WTC11 (cell line): Measurements from ENCODE around the gene PTPRU.

Experiments
- CREB1 ChIP-seq: sonication (generic); formaldehyde crosslinking; IDR thresholded peaks from 2 replicates; pipeline ENCODE4 v1.8.0; 2023; ENCODE audit warnings: mild to moderate bottlenecking, missing genetic modification reagents
- CREM ChIP-seq: sonication (generic); formaldehyde crosslinking; IDR thresholded peaks from 2 replicates; pipeline ENCODE4 v1.8.1; 2022; ENCODE audit warnings: mild to moderate bottlenecking, missing genetic modification reagents, moderate library complexity
- PRRX2 ChIP-seq: fragments of 250-450 bp; sonication (Bioruptor Pico); IDR thresholded peaks from 2 replicates; pipeline ENCODE4 v1.8.0; 2021; ENCODE audit warnings: mild to moderate bottlenecking
- SMAD3 ChIP-seq: sonication (generic); formaldehyde crosslinking; IDR thresholded peaks from 2 replicates; pipeline ENCODE4 v1.8.0; 2022; ENCODE audit warnings: missing genetic modification reagents, mild to moderate bottlenecking, borderline replicate concordance
- TEAD4 ChIP-seq: sonication (generic); formaldehyde crosslinking; IDR thresholded peaks from 2 replicates; pipeline ENCODE4 v1.8.0; 2022; ENCODE audit warnings: mild to moderate bottlenecking, missing genetic modification reagents
- TP53 ChIP-seq: sonication (generic); formaldehyde crosslinking; IDR thresholded peaks from 2 replicates; pipeline ENCODE4 v1.8.1; 2023; ENCODE audit warnings: mild to moderate bottlenecking, missing genetic modification reagents
- ZNF416 ChIP-seq: fragments of 250-450 bp; sonication (Bioruptor Pico); IDR thresholded peaks from 2 replicates; pipeline ENCODE4 v1.9.0; 2021; ENCODE audit warnings: mild to moderate bottlenecking, inconsistent platforms
- TF ChIP-seq, protein P1 (sequence below): sonication (generic); formaldehyde crosslinking; IDR thresholded peaks from 2 replicates; pipeline ENCODE4 v1.8.0; 2022; ENCODE audit warnings: mild to moderate bottlenecking, missing genetic modification reagents
- TF ChIP-seq, protein P2 (sequence below): fragments of 200-600 bp; IDR thresholded peaks from 2 replicates; pipeline ENCODE4 v1.8.0; 2022; ENCODE audit warnings: antibody characterized with exemption
- TF ChIP-seq, protein P3 (sequence below): sonication (generic); formaldehyde crosslinking; IDR thresholded peaks from 2 replicates; pipeline ENCODE4 v1.8.0; 2022; ENCODE audit warnings: mild to moderate bottlenecking, missing genetic modification reagents
- TF ChIP-seq, protein P4 (sequence below): sonication (generic); formaldehyde crosslinking; IDR thresholded peaks from 2 replicates; pipeline ENCODE4 v1.8.1; 2023; ENCODE audit warnings: mild to moderate bottlenecking, missing genetic modification reagents, moderate library complexity

DNA sequence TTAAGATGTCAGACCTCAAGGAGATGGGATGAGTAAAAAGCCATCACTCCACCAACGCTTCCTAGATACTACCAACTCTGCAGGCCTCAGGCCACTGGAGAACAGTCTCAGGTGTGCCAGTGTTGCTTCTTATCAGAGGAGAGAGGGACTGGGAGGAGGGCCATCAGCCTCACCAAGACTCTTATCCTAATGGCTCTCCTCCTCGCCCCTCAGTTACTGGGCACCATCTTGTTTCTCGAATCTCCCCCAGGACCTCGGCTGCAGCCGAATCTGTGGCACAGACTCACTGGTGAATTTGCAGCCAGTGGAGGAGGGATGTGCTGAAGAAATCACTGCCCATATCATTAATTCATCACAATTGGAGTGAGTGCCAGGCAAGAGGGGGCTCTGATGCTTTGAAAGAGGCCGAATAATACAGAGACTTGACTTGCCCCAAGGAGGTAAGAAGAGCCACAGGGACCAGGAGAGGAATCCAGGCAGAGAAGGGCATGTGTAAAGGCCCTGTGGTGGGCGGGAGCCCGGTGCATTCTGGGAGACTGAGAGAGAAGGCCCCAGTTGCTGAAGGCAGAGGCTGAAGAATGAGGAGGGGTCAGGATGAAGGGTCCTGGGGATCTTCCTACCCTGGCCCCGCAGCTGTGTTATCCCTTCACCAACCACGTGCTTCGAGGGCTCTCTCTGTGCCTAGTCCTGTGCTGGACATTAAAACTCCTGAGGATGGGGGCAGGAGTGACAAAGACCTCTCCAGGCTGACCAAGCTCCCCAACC, 129.8 kb downstream of the PTPRU start:
- TF ChIP-seq, protein P1, sequence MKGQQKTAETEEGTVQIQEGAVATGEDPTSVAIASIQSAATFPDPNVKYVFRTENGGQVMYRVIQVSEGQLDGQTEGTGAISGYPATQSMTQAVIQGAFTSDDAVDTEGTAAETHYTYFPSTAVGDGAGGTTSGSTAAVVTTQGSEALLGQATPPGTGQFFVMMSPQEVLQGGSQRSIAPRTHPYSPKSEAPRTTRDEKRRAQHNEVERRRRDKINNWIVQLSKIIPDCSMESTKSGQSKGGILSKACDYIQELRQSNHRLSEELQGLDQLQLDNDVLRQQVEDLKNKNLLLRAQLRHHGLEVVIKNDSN (CRISPR knock-in tag) = no peak
- TF ChIP-seq TEAD4 (CRISPR knock-in tag) (no peak), CREB1 (CRISPR knock-in tag) (no peak), TP53 (CRISPR knock-in tag) (no peak), PRRX2 (CRISPR knock-in tag) (no peak), ZNF416 (CRISPR knock-in tag) (no peak), SMAD3 (no peak), CREM (CRISPR knock-in tag) (no peak)
- TF ChIP-seq, protein P2, sequence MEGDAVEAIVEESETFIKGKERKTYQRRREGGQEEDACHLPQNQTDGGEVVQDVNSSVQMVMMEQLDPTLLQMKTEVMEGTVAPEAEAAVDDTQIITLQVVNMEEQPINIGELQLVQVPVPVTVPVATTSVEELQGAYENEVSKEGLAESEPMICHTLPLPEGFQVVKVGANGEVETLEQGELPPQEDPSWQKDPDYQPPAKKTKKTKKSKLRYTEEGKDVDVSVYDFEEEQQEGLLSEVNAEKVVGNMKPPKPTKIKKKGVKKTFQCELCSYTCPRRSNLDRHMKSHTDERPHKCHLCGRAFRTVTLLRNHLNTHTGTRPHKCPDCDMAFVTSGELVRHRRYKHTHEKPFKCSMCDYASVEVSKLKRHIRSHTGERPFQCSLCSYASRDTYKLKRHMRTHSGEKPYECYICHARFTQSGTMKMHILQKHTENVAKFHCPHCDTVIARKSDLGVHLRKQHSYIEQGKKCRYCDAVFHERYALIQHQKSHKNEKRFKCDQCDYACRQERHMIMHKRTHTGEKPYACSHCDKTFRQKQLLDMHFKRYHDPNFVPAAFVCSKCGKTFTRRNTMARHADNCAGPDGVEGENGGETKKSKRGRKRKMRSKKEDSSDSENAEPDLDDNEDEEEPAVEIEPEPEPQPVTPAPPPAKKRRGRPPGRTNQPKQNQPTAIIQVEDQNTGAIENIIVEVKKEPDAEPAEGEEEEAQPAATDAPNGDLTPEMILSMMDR = no peak
- TF ChIP-seq, protein P3, sequence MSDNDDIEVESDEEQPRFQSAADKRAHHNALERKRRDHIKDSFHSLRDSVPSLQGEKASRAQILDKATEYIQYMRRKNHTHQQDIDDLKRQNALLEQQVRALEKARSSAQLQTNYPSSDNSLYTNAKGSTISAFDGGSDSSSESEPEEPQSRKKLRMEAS (CRISPR knock-in tag) = no peak
- TF ChIP-seq, protein P4, sequence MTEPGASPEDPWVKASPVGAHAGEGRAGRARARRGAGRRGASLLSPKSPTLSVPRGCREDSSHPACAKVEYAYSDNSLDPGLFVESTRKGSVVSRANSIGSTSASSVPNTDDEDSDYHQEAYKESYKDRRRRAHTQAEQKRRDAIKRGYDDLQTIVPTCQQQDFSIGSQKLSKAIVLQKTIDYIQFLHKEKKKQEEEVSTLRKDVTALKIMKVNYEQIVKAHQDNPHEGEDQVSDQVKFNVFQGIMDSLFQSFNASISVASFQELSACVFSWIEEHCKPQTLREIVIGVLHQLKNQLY = no peak
